Transverse colon (tissue), 4 donors: Measurements from ENCODE around the gene WFIKKN2.

Experiments
- CTCF ChIP-seq, 5 experiments: fragments of 200-600 bp in 3 of 5; fragments of 450-650 bp in 2 of 5; sonication (generic) in 3 of 5; IDR thresholded peaks; 1 replicate in 2 of 5; 2 replicates in 3 of 5; pipeline ENCODE4 v1.5.1; 2016 to 2017; ENCODE audit warnings: antibody characterized with exemption in 5 of 5, inconsistent platforms in 3 of 5, mild to moderate bottlenecking in 2 of 5, moderate library complexity in 1 of 5
- EP300 ChIP-seq: sonication (generic); formaldehyde crosslinking; IDR thresholded peaks from one replicate; pipeline ENCODE4 v1.6.1; 2017; ENCODE audit warnings: antibody characterized with exemption, low read depth
- POLR2A ChIP-seq: fragments of 450-650 bp; IDR thresholded peaks from one replicate; pipeline ENCODE4 v1.6.1; 2016; ENCODE audit warnings: antibody characterized with exemption, mild to moderate bottlenecking, moderate library complexity
- POLR2AphosphoS5 ChIP-seq, 3 donors: sonication (generic); formaldehyde crosslinking; IDR thresholded peaks; one replicate each; pipeline ENCODE4 v1.6.1; 2016; ENCODE audit warnings: antibody characterized with exemption in 3 of 3

GRCh38 chr17:50872710-50873424 lies 37.5 kb downstream of the WFIKKN2 start:
- TF ChIP-seq POLR2A (no peak), CTCF (IDR thresholded peaks at IDR 0.05) (no peak), POLR2AphosphoS5 (IDR thresholded peaks at IDR 0.05) (peak in 2 of 3 donors; percentile 26 to 27), EP300 (no peak)
